Endothelial cell of umbilical vein (primary cell): Measurements from ENCODE around the gene PAPLN. TPM values are rescaled to one million over a fixed set of nuclear protein-coding genes. Genes with fewer than 3 reads are reported as not detected.

Source experiments
- BruUV-seq: library from RNA; stranded (reverse); fragments of 400-500 nt; replicated peaks from 2 replicates; lab custom pipeline; 2021; lab: Mats Ljungman, UMichigan
- CTCF ChIA-PET: fragments of 300-600, 350-600 bp; sonication (Branson Sonifier 250); formaldehyde crosslinking; loops from one replicate; lab custom pipeline; 2021; ENCODE audit warnings: antibody characterized with exemption, inconsistent platforms; lab: Charles Lee
- POLR2A ChIA-PET: fragments of 300-600, 350-600 bp; sonication (Branson Sonifier 250); formaldehyde crosslinking; loops from one replicate; lab custom pipeline; 2021; ENCODE audit warnings: antibody characterized with exemption, inconsistent platforms; lab: Charles Lee
- DNase-seq: peaks from one replicate; pipeline ENCODE4 v3.0.0-alpha.2; 2011; ENCODE audit warnings: low read depth, low spot score
- FAIRE-seq: peaks from 2 replicates; lab custom pipeline; 2011; peaks lifted over from hg19 to GRCh38; lab: Jason Lieb, UNC
- H2AFZ ChIP-seq: 2 replicates; pipeline ENCODE4 v1.6.0; 2012; ENCODE audit warnings: low read depth, low read length, control low read depth, inconsistent platforms
- H3K27ac ChIP-seq: 2 replicates; pipeline ENCODE4 v1.5.1; 2011; ENCODE audit warnings: low read depth, mild to moderate bottlenecking, control low read depth, low read length, moderate library complexity; ENCODE audit not compliant: insufficient read depth
- H3K27me3 ChIP-seq, 2 experiments: 2 replicates each; pipeline versions ENCODE4 v1.6.0 to v1.6.1; 2011; ENCODE audit warnings: low read length in 2 of 2, mixed read lengths in 1 of 2; ENCODE audit not compliant: control insufficient read depth in 2 of 2, insufficient read depth in 2 of 2
- H3K36me3 ChIP-seq, 2 experiments: 2 replicates in 1 of 2; 3 replicates in 1 of 2; pipeline ENCODE4 v1.5.1; 2011; ENCODE audit warnings: low read length in 2 of 2, mild to moderate bottlenecking in 1 of 2, moderate library complexity in 1 of 2; ENCODE audit not compliant: control insufficient read depth in 2 of 2, insufficient read depth in 2 of 2; ENCODE audit errors: extremely low read depth in 1 of 2
- H3K4me1 ChIP-seq: 3 replicates; pipeline ENCODE4 v1.5.1; 2011; ENCODE audit warnings: mild to moderate bottlenecking, low read length; ENCODE audit not compliant: control insufficient read depth, insufficient read depth; ENCODE audit errors: extremely low read depth
- H3K4me2 ChIP-seq: 2 replicates; pipeline ENCODE4 v1.6.1; 2011; ENCODE audit warnings: low read length, control low read depth, mixed read lengths; ENCODE audit not compliant: insufficient read depth
- H3K4me3 ChIP-seq, 3 experiments: fragments of 200-600 bp in 1 of 3; sonication (generic), shearing (Covaris generic) in 1 of 3; replicated peaks in 1 of 3; 2 replicates each; pipeline ENCODE4 v1.5.1; 2011 to 2016; ENCODE audit warnings: control low read depth in 3 of 3, low read length in 3 of 3, mild to moderate bottlenecking in 2 of 3, inconsistent platforms in 1 of 3, low read depth in 1 of 3, moderate library complexity in 1 of 3; ENCODE audit not compliant: insufficient read depth in 1 of 3
- H3K79me2 ChIP-seq: 2 replicates; pipeline ENCODE4 v1.6.0; 2012; ENCODE audit warnings: low read length, inconsistent platforms; ENCODE audit not compliant: control insufficient read depth, insufficient read depth
- H3K9ac ChIP-seq: replicated peaks from 2 replicates; pipeline ENCODE3; 2011; ENCODE audit warnings: low read length, control low read depth; ENCODE audit not compliant: insufficient read depth; ENCODE audit errors: extremely low read depth
- H3K9me1 ChIP-seq: replicated peaks from 3 replicates; pipeline ENCODE4 v1.6.0; 2011; ENCODE audit warnings: mild to moderate bottlenecking, low read length; ENCODE audit not compliant: control insufficient read depth, insufficient read depth; ENCODE audit errors: extremely low read depth
- H3K9me3 ChIP-seq: replicated peaks from 2 replicates; pipeline ENCODE4 v1.5.1; 2012; ENCODE audit warnings: low read length, inconsistent platforms; ENCODE audit not compliant: control insufficient read depth, insufficient read depth
- H4K20me1 ChIP-seq: replicated peaks from 2 replicates; pipeline ENCODE3; 2011; ENCODE audit warnings: mild to moderate bottlenecking, low read length; ENCODE audit not compliant: control insufficient read depth, insufficient read depth; ENCODE audit errors: extremely low read depth
- EZH2 ChIP-seq: IDR thresholded peaks from 2 replicates; pipeline ENCODE4 v1.6.1; 2012; ENCODE audit warnings: borderline replicate concordance, low read depth, mild to moderate bottlenecking, moderate library complexity, low read length, inconsistent platforms; ENCODE audit not compliant: severe bottlenecking
- FOS ChIP-seq: IDR thresholded peaks from 2 replicates; pipeline ENCODE4 v1.6.1; 2011; ENCODE audit warnings: mild to moderate bottlenecking, low read length, moderate library complexity, borderline replicate concordance; ENCODE audit not compliant: insufficient read depth
- GATA2 ChIP-seq: IDR thresholded peaks from 2 replicates; pipeline ENCODE4 v1.7.0; 2011; ENCODE audit warnings: low read depth, mild to moderate bottlenecking, moderate library complexity, mixed read lengths, low read length; ENCODE audit not compliant: insufficient read length, insufficient read depth
- JUN ChIP-seq: IDR thresholded peaks from 2 replicates; pipeline ENCODE4 v1.6.1; 2011; ENCODE audit warnings: borderline replicate concordance, low read depth; ENCODE audit not compliant: insufficient read length, insufficient read depth
- MAX ChIP-seq: IDR thresholded peaks from 2 replicates; pipeline ENCODE4 v1.6.1; 2011; ENCODE audit not compliant: insufficient read depth, insufficient read length
- MYC ChIP-seq: IDR thresholded peaks from one replicate; pipeline ENCODE4 v1.6.1; 2011; ENCODE audit warnings: mild to moderate bottlenecking, low read depth, low read length
- POLR2A ChIP-seq: IDR thresholded peaks from 2 replicates; pipeline ENCODE4 v1.6.1; 2012; ENCODE audit warnings: low read depth, mild to moderate bottlenecking, control low read depth, low read length
- POLR2AphosphoS5 ChIP-seq: IDR thresholded peaks from 2 replicates; pipeline ENCODE4 v1.6.1; 2012; ENCODE audit warnings: low read depth, mild to moderate bottlenecking, control low read depth, low read length, moderate library complexity; ENCODE audit not compliant: insufficient read depth
- dilution Hi-C: fragments of 300-500 bp; cut with MboI; formaldehyde crosslinking; loops from one replicate; pipeline ENCODE4 v1.15.0; 2019; ENCODE audit warnings: low sequenced_read_pairs; ENCODE audit not compliant: extremely low pct_ligation_motif_present
- intact Hi-C: fragments of 100-400 bp; cut with micrococcal nuclease; formaldehyde crosslinking; loops from one replicate; pipeline ENCODE4 v1.10.0; 2022
- polyA plus RNA-seq, 4 experiments: library from polyadenylated mRNA; depleted of rRNA in 3 of 4; stranded (reverse) in 3 of 4; unstranded in 1 of 4; fragments of >200 nt; gene quantifications; 2 replicates each; pipeline versions ENCODE4 v1.2.1 to v1.2.3, GENCODE V29; 2011 to 2012; ENCODE audit warnings: missing spikeins in 1 of 4
- total RNA-seq: library from RNA; stranded (reverse); gene quantifications from 2 replicates; pipeline ENCODE4 v1.2.3, GENCODE V29; 2021
- TF ChIP-seq, protein P1 (sequence below), 2 donors: IDR thresholded peaks; 1 replicate in 1 of 2; 2 replicates in 1 of 2; pipeline ENCODE4 v1.5.1; 2011; ENCODE audit warnings: low read length in 2 of 2, mild to moderate bottlenecking in 2 of 2, moderate library complexity in 2 of 2, control low read depth in 1 of 2, inconsistent platforms in 1 of 2, low read depth in 1 of 2; ENCODE audit not compliant: insufficient read depth in 1 of 2; ENCODE audit errors: extremely low read depth in 1 of 2

The PAPLN gene
- total and polyA plus RNA-seq, 2 donors (not counting 3 experiments of a cell fraction or from before 2014, with no cell fraction given) = 5.5 to 6.4 TPM

GRCh38 chr14:73289729-73290128 is 52.4 kb downstream of the PAPLN start:
- H3K27ac ChIP-seq = no peak overlapping the region
- ChIA-PET POLR2A (interaction anchor here (0.6 kb wide), 1 partner anchor 178 kb away, joined by 13 read pairs; no protein-coding TSS in a partner anchor), CTCF (interaction anchor here (0.6 to 1.0 kb wide), 2 partner anchors 50 to 117 kb away, joined by 3 read pairs; no protein-coding TSS in a partner anchor)
- no peak for FAIRE-seq
- H3K9me1 ChIP-seq = no peaks in the 10 kb centered on the region
- H3K4me3 ChIP-seq = no peak overlapping the region
- intact Hi-C loops (no loop called here), dilution Hi-C loops (loop anchor here (25.0 kb wide), 1 partner anchor 173 kb away; the partner anchor contains the start of gene NUMB)
- no peak for DNase-seq
- H3K36me3 ChIP-seq = peaks cover 5 to 13% of the 10 kb centered on the region in 2 experiments
- H3K79me2 ChIP-seq = no peaks in the 10 kb centered on the region
- peaks cover 3% of the 10 kb centered on the region for H3K4me1 ChIP-seq
- no peaks in the 10 kb centered on the region for H4K20me1 ChIP-seq
- H3K9me3 ChIP-seq = no peaks in the 10 kb centered on the region
- H3K4me2 ChIP-seq = no peak overlapping the region
- TF ChIP-seq FOS (no peak), GATA2 (no peak), POLR2A (no peak), POLR2AphosphoS5 (no peak), MAX (no peak), EZH2 (no peak), MYC (no peak), JUN (no peak)
- TF ChIP-seq, protein P1, sequence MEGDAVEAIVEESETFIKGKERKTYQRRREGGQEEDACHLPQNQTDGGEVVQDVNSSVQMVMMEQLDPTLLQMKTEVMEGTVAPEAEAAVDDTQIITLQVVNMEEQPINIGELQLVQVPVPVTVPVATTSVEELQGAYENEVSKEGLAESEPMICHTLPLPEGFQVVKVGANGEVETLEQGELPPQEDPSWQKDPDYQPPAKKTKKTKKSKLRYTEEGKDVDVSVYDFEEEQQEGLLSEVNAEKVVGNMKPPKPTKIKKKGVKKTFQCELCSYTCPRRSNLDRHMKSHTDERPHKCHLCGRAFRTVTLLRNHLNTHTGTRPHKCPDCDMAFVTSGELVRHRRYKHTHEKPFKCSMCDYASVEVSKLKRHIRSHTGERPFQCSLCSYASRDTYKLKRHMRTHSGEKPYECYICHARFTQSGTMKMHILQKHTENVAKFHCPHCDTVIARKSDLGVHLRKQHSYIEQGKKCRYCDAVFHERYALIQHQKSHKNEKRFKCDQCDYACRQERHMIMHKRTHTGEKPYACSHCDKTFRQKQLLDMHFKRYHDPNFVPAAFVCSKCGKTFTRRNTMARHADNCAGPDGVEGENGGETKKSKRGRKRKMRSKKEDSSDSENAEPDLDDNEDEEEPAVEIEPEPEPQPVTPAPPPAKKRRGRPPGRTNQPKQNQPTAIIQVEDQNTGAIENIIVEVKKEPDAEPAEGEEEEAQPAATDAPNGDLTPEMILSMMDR (IDR thresholded peaks at IDR 0.05; ENCODE audit: extremely low read depth in 1 of 2, insufficient read depth in 1 of 2, low read depth in 1 of 2, low read length in 2 of 2) = no peak
- no peak overlapping the region for H2AFZ ChIP-seq
- BruUV-seq = no TSS peak
- no peak overlapping the region for H3K9ac ChIP-seq
- H3K27me3 ChIP-seq = no peaks in the 10 kb centered on the region
